Effector memory CD8-positive, alpha-beta T cell (primary cell): ENCODE results near the gene PTGDS.

Source experiments
- ATAC-seq: fragments of 150-1000 bp; cut with Tn5 transposase; replicated peaks from 2 replicates; pipeline ENCODE4 v1.10.0; 2021; ENCODE audit warnings: mild to moderate bottlenecking, moderate library complexity
- DNase-seq, 3 experiments: peaks; one replicate each; pipeline ENCODE4 v3.0.0; 2021
- H3K27ac Mint-ChIP-seq, 2 donors: one replicate each; pipeline ENCODE4 v1.8.0; 2022; ENCODE audit warnings: mild to moderate bottlenecking in 2 of 2, mixed read lengths in 2 of 2, moderate library complexity in 2 of 2
- H3K27me3 Mint-ChIP-seq, 2 donors: one replicate each; pipeline ENCODE4 v1.8.0; 2022; ENCODE audit warnings: mixed read lengths in 2 of 2
- H3K36me3 Mint-ChIP-seq: one replicate; pipeline ENCODE4 v1.8.0; 2022; ENCODE audit warnings: mild to moderate bottlenecking, moderate library complexity, mixed read lengths; ENCODE audit not compliant: insufficient read depth
- H3K4me1 Mint-ChIP-seq, 2 donors: one replicate each; pipeline ENCODE4 v1.8.0; 2022; ENCODE audit warnings: low read depth in 2 of 2, mixed read lengths in 2 of 2
- H3K4me3 Mint-ChIP-seq, 2 donors: one replicate each; pipeline ENCODE4 v1.8.0; 2022; ENCODE audit warnings: mild to moderate bottlenecking in 2 of 2, mixed read lengths in 2 of 2, moderate library complexity in 2 of 2
- H3K9me3 Mint-ChIP-seq, 2 donors: one replicate each; pipeline ENCODE4 v1.8.0; 2022; ENCODE audit warnings: mixed read lengths in 2 of 2
- total RNA-seq, 9 experiments: gene quantifications; one replicate each; lab custom pipeline; 2026; lab: John Stamatoyannopoulos, UW

Gene PTGDS
- total RNA-seq = 0 to 14.8 (median 1.4) reads per million in 9 experiments

- no peak for ATAC-seq
- Mint-ChIP-seq H3K4me3 (peak within 1 kb of the TSS; percentile 63 to 83), H3K36me3 (no peaks in the 10 kb centered on the region), H3K4me1 (peaks cover 6 to 22% of the 10 kb centered on the region in 2 donors), H3K27ac (peak within 1 kb of the TSS; percentile 62 to 87), H3K9me3 (no peaks in the 10 kb centered on the region), H3K27me3 (no peaks in the 10 kb centered on the region)
- DNase-seq = no peak
Measured at GRCh38 chr9:136977223-136977622, at the start of gene PTGDS. PTGDS (plus strand) TSS chr9:136977504; CDS start chr9:136977579, 75 bp downstream.

GRCh38 chr9:136928591-136928990 is 48.7 kb upstream of the PTGDS start:
- Mint-ChIP-seq H3K4me3 (no peak overlapping the region), H3K36me3 (peaks cover 15% of the 10 kb centered on the region), H3K27me3 (no peaks in the 10 kb centered on the region), H3K27ac (no peak overlapping the region), H3K4me1 (peaks cover 5 to 6% of the 10 kb centered on the region in 2 donors), H3K9me3 (no peaks in the 10 kb centered on the region)
- DNase-seq (no peak), ATAC-seq (no peak)

- Mint-ChIP-seq H3K36me3 (peaks cover 6% of the 10 kb centered on the region), H3K9me3 (no peaks in the 10 kb centered on the region), H3K4me1 (peaks cover 5 to 6% of the 10 kb centered on the region in 2 donors), H3K27ac (peak overlapping the region in 1 of 2 donors; percentile 59), H3K27me3 (no peaks in the 10 kb centered on the region), H3K4me3 (no peak overlapping the region)
- DNase-seq (no peak), ATAC-seq (no peak)
Measured at GRCh38 chr9:136930014-136930413, 47.3 kb upstream of the PTGDS start.

- Mint-ChIP-seq H3K9me3 (no peaks in the 10 kb centered on the region), H3K27ac (peak overlapping the region; percentile 9 to 38), H3K4me3 (no peak overlapping the region), H3K27me3 (no peaks in the 10 kb centered on the region), H3K36me3 (no peaks in the 10 kb centered on the region), H3K4me1 (peaks cover 5 to 11% of the 10 kb centered on the region in 2 donors)
- ATAC-seq (no peak), DNase-seq (no peak)
Measured at GRCh38 chr9:136931611-136932130, 45.6 kb upstream of the PTGDS start.

- Mint-ChIP-seq H3K4me1 (peaks cover 3 to 14% of the 10 kb centered on the region in 2 donors), H3K27me3 (no peaks in the 10 kb centered on the region), H3K36me3 (peaks cover 5% of the 10 kb centered on the region), H3K9me3 (no peaks in the 10 kb centered on the region), H3K27ac (no peak overlapping the region), H3K4me3 (no peak overlapping the region)
- ATAC-seq (no peak), DNase-seq (no peak)
Measured at GRCh38 chr9:136934277-136934676, 43.0 kb upstream of the PTGDS start.

GRCh38 chr9:136935651-136936050 is 41.7 kb upstream of the PTGDS start:
- no peaks in the 10 kb centered on the region for H3K27me3 Mint-ChIP-seq
- no peaks in the 10 kb centered on the region for H3K9me3 Mint-ChIP-seq
- DNase-seq (no peak), ATAC-seq (no peak)
- H3K36me3 Mint-ChIP-seq = peaks cover 14% of the 10 kb centered on the region
- no peak overlapping the region for H3K4me3 Mint-ChIP-seq
- H3K4me1 Mint-ChIP-seq = peaks cover 3 to 14% of the 10 kb centered on the region in 2 donors
- H3K27ac Mint-ChIP-seq = no peak overlapping the region

- H3K9me3 Mint-ChIP-seq = no peaks in the 10 kb centered on the region
- DNase-seq = no peak
- H3K36me3 Mint-ChIP-seq = peaks cover 25% of the 10 kb centered on the region
- H3K4me1 Mint-ChIP-seq = peaks cover 8 to 14% of the 10 kb centered on the region in 2 donors
- H3K4me3 Mint-ChIP-seq = no peak overlapping the region
- H3K27me3 Mint-ChIP-seq = no peaks in the 10 kb centered on the region
- no peak overlapping the region for H3K27ac Mint-ChIP-seq
- no peak for ATAC-seq
Measured at GRCh38 chr9:136936645-136937170, 40.6 kb upstream of the PTGDS start.

GRCh38 chr9:136937186-136938001 is 39.9 kb upstream of the PTGDS start:
- DNase-seq (no peak), ATAC-seq (no peak)
- H3K9me3 Mint-ChIP-seq = no peaks in the 10 kb centered on the region
- peaks cover 31% of the 10 kb centered on the region for H3K36me3 Mint-ChIP-seq
- no peak overlapping the region for H3K4me3 Mint-ChIP-seq
- no peaks in the 10 kb centered on the region for H3K27me3 Mint-ChIP-seq
- no peak overlapping the region for H3K27ac Mint-ChIP-seq
- H3K4me1 Mint-ChIP-seq = peaks cover 6 to 14% of the 10 kb centered on the region in 2 donors

GRCh38 chr9:136939431-136939995 is 37.8 kb upstream of the PTGDS start:
- Mint-ChIP-seq H3K9me3 (no peaks in the 10 kb centered on the region), H3K27ac (no peak overlapping the region), H3K27me3 (no peaks in the 10 kb centered on the region), H3K4me1 (peaks cover 6 to 8% of the 10 kb centered on the region in 2 donors), H3K36me3 (peaks cover 43% of the 10 kb centered on the region), H3K4me3 (no peak overlapping the region)
- DNase-seq (no peak), ATAC-seq (no peak)

GRCh38 chr9:136939996-136940525 is 37.2 kb upstream of the PTGDS start:
- no peaks in the 10 kb centered on the region for H3K27me3 Mint-ChIP-seq

GRCh38 chr9:136940526-136941230 is 36.6 kb upstream of the PTGDS start:
- no peak overlapping the region for H3K27ac Mint-ChIP-seq
- ATAC-seq (no peak), DNase-seq (no peak)
- no peaks in the 10 kb centered on the region for H3K27me3 Mint-ChIP-seq
- peaks cover 9 to 12% of the 10 kb centered on the region in 2 donors for H3K4me1 Mint-ChIP-seq
- peaks cover 49% of the 10 kb centered on the region for H3K36me3 Mint-ChIP-seq
- H3K9me3 Mint-ChIP-seq = no peaks in the 10 kb centered on the region
- no peak overlapping the region for H3K4me3 Mint-ChIP-seq

More at GRCh38 chr9:136939996-136940525, 37.2 kb upstream of the PTGDS start:
- no peak overlapping the region for H3K27ac Mint-ChIP-seq
- peaks cover 9 to 12% of the 10 kb centered on the region in 2 donors for H3K4me1 Mint-ChIP-seq
- DNase-seq (no peak), ATAC-seq (no peak)
- no peaks in the 10 kb centered on the region for H3K9me3 Mint-ChIP-seq
- no peak overlapping the region for H3K4me3 Mint-ChIP-seq
- H3K36me3 Mint-ChIP-seq = peaks cover 48% of the 10 kb centered on the region

- H3K4me1 Mint-ChIP-seq = peaks cover 9% of the 10 kb centered on the region in 2 donors
- no peak for ATAC-seq
Measured at GRCh38 chr9:136941231-136942111, 35.8 kb upstream of the PTGDS start.

More at GRCh38 chr9:136941231-136942111, 35.8 kb upstream of the PTGDS start:
- Mint-ChIP-seq H3K9me3 (no peaks in the 10 kb centered on the region), H3K36me3 (peaks cover 49% of the 10 kb centered on the region), H3K4me3 (peak overlapping the region; percentile 8 to 22), H3K27me3 (no peaks in the 10 kb centered on the region), H3K27ac (peak overlapping the region in 1 of 2 donors; percentile 29)
- DNase-seq = no peak
